H1 (cell line): ENCODE measurements around the gene SEC14L3. TPM values are rescaled to one million over a fixed set of nuclear protein-coding genes. Genes with fewer than 3 reads are reported as not detected.

Experiments
- CTCF ChIA-PET: fragments of 300-600 bp; sonication (Branson Sonifier 250); formaldehyde crosslinking; loops from one replicate; lab custom pipeline; 2021; ENCODE audit not compliant: partially characterized antibody; lab: Charles Lee
- POLR2A ChIA-PET: fragments of 300-600 bp; sonication (Branson Sonifier 250); formaldehyde crosslinking; loops from one replicate; lab custom pipeline; 2021; ENCODE audit warnings: inconsistent platforms; ENCODE audit not compliant: partially characterized antibody; lab: Charles Lee
- DNase-seq, 2 experiments: peaks; one replicate each; pipeline versions ENCODE4 v3.0.0 to v3.0.0-alpha.2; 2010 to 2022; ENCODE audit warnings: low spot score in 2 of 2, low read depth in 1 of 2, mixed read lengths in 1 of 2
- FAIRE-seq: peaks from 2 replicates; lab custom pipeline; 2011; peaks lifted over from hg19 to GRCh38; lab: Jason Lieb, UNC
- H2AFZ ChIP-seq: 2 replicates; pipeline ENCODE4 v1.8.1; 2012; ENCODE audit warnings: low read length, inconsistent platforms
- H2AK5ac ChIP-seq: 2 replicates; pipeline ENCODE4 v1.6.1; 2013; ENCODE audit warnings: low read depth, low read length
- H2BK120ac ChIP-seq: replicated peaks from 2 replicates; pipeline ENCODE3; 2013; ENCODE audit warnings: low read depth, low read length, inconsistent platforms
- H2BK12ac ChIP-seq: 2 replicates; pipeline ENCODE4 v1.6.1; 2013; ENCODE audit warnings: low read depth, low read length
- H2BK15ac ChIP-seq: 2 replicates; pipeline ENCODE4 v1.6.1; 2013; ENCODE audit warnings: low read length
- H2BK20ac ChIP-seq: 2 replicates; pipeline ENCODE4 v1.6.1; 2013; ENCODE audit warnings: low read length
- H2BK5ac ChIP-seq: 2 replicates; pipeline ENCODE4 v1.6.1; 2013; ENCODE audit warnings: low read depth, low read length
- H3K14ac ChIP-seq: 2 replicates; pipeline ENCODE4 v1.6.1; 2013; ENCODE audit warnings: inconsistent platforms; ENCODE audit not compliant: insufficient read length
- H3K18ac ChIP-seq: 2 replicates; pipeline ENCODE4 v1.6.1; 2013; ENCODE audit warnings: low read length; ENCODE audit errors: extremely low read depth
- H3K23ac ChIP-seq: 2 replicates; pipeline ENCODE4 v1.6.1; 2013; ENCODE audit warnings: inconsistent platforms; ENCODE audit not compliant: insufficient read length
- H3K23me2 ChIP-seq: 2 replicates; pipeline ENCODE4 v1.6.1; 2013; ENCODE audit warnings: low read depth, low read length
- H3K27ac ChIP-seq: 2 replicates; pipeline ENCODE4 v1.6.1; 2011; ENCODE audit warnings: low read depth, low read length, inconsistent platforms
- H3K27me3 ChIP-seq, 4 experiments: replicated peaks in 1 of 4; 1 replicate in 1 of 4; 2 replicates in 3 of 4; pipeline versions ENCODE4 v1.6.1 to v1.8.1; 2011 to 2013; ENCODE audit warnings: low read length in 3 of 4, mild to moderate bottlenecking in 3 of 4, inconsistent platforms in 2 of 4, mixed read lengths in 2 of 4, moderate library complexity in 1 of 4; ENCODE audit not compliant: control insufficient read depth in 3 of 4, insufficient read depth in 3 of 4; ENCODE audit errors: extremely low read depth in 1 of 4
- H3K36me3 ChIP-seq, 4 experiments: 2 replicates each; pipeline versions ENCODE4 v1.6.1 to v1.8.1; 2011 to 2013; ENCODE audit warnings: mild to moderate bottlenecking in 4 of 4, low read length in 3 of 4, moderate library complexity in 2 of 4, control low read depth in 1 of 4, inconsistent platforms in 1 of 4; ENCODE audit not compliant: insufficient read depth in 4 of 4, control insufficient read depth in 2 of 4
- H3K4ac ChIP-seq: replicated peaks from 2 replicates; pipeline ENCODE3; 2013; ENCODE audit warnings: low read length, low read depth, mixed read lengths, inconsistent platforms; ENCODE audit not compliant: insufficient read length
- H3K4me1 ChIP-seq, 4 experiments: replicated peaks in 1 of 4; 1 replicate in 1 of 4; 2 replicates in 3 of 4; pipeline versions ENCODE4 v1.6.1 to v1.8.1; 2011 to 2013; ENCODE audit warnings: low read length in 3 of 4, inconsistent platforms in 2 of 4, mixed read lengths in 1 of 4; ENCODE audit not compliant: insufficient read depth in 4 of 4, control insufficient read depth in 3 of 4
- H3K4me2 ChIP-seq, 2 experiments: 2 replicates each; pipeline versions ENCODE4 v1.6.1 to v1.8.1; 2011 to 2013; ENCODE audit warnings: low read depth in 2 of 2, low read length in 2 of 2, control low read depth in 1 of 2, inconsistent platforms in 1 of 2, mild to moderate bottlenecking in 1 of 2; ENCODE audit not compliant: insufficient read depth in 1 of 2
- H3K4me3 ChIP-seq, 4 experiments: fragments of 200-600, 300-600 bp in 1 of 4; sonication (generic), shearing (Covaris generic), sonication (Bioruptor Twin) in 1 of 4; 2 replicates each; pipeline versions ENCODE4 v1.5.1 to v1.8.1; 2011 to 2016; ENCODE audit warnings: low read length in 4 of 4, low read depth in 3 of 4, control low read depth in 2 of 4, inconsistent platforms in 2 of 4, mild to moderate bottlenecking in 2 of 4, mixed read lengths in 1 of 4, moderate library complexity in 1 of 4; ENCODE audit not compliant: insufficient read depth in 2 of 4; ENCODE audit errors: extremely low read depth in 1 of 4
- H3K56ac ChIP-seq: replicated peaks from 2 replicates; pipeline ENCODE3; 2013; ENCODE audit warnings: low read depth, mild to moderate bottlenecking, mixed read lengths, low read length, inconsistent platforms; ENCODE audit not compliant: insufficient read length
- H3K79me1 ChIP-seq: 2 replicates; pipeline ENCODE4 v1.6.1; 2013; ENCODE audit warnings: low read depth, low read length, control low read depth
- H3K79me2 ChIP-seq, 2 experiments: 2 replicates each; pipeline versions ENCODE4 v1.6.1 to v1.8.1; 2012 to 2013; ENCODE audit warnings: low read length in 2 of 2, mild to moderate bottlenecking in 2 of 2, inconsistent platforms in 1 of 2; ENCODE audit not compliant: insufficient read depth in 2 of 2, control insufficient read depth in 1 of 2
- H3K9ac ChIP-seq, 4 experiments: replicated peaks in 1 of 4; 1 replicate in 1 of 4; 2 replicates in 3 of 4; pipeline versions ENCODE4 v1.6.1 to v1.8.1; 2011 to 2013; ENCODE audit warnings: low read depth in 3 of 4, low read length in 3 of 4, control low read depth in 2 of 4, mild to moderate bottlenecking in 2 of 4, moderate library complexity in 2 of 4, inconsistent platforms in 1 of 4; ENCODE audit errors: extremely low read depth in 1 of 4
- H3K9me3 ChIP-seq, 2 experiments: 2 replicates each; pipeline versions ENCODE4 v1.6.1 to v1.8.1; 2012 to 2013; ENCODE audit warnings: mild to moderate bottlenecking in 2 of 2, moderate library complexity in 2 of 2, control low read depth in 1 of 2, inconsistent platforms in 1 of 2, low read depth in 1 of 2, low read length in 1 of 2, mixed read lengths in 1 of 2; ENCODE audit not compliant: insufficient read depth in 2 of 2
- H4K20me1 ChIP-seq, 2 experiments: replicated peaks in 1 of 2; 2 replicates each; pipeline versions ENCODE3 to v1.8.1; 2011 to 2013; ENCODE audit warnings: inconsistent platforms in 2 of 2, low read length in 2 of 2, mild to moderate bottlenecking in 1 of 2; ENCODE audit not compliant: insufficient read depth in 2 of 2, control insufficient read depth in 1 of 2
- H4K5ac ChIP-seq: 2 replicates; pipeline ENCODE4 v1.6.1; 2013; ENCODE audit warnings: low read length, low read depth, mixed read lengths, inconsistent platforms; ENCODE audit not compliant: insufficient read length
- H4K8ac ChIP-seq: 2 replicates; pipeline ENCODE4 v1.8.0; 2013; ENCODE audit warnings: mild to moderate bottlenecking, moderate library complexity, low read length, inconsistent platforms; ENCODE audit not compliant: insufficient read depth; ENCODE audit errors: extremely low read depth
- H4K91ac ChIP-seq: replicated peaks from 2 replicates; pipeline ENCODE3; 2013; ENCODE audit warnings: low read length, mixed read lengths, inconsistent platforms; ENCODE audit not compliant: insufficient read length
- CEBPB ChIP-seq: IDR thresholded peaks from 2 replicates; pipeline ENCODE4 v1.6.1; 2012; ENCODE audit warnings: low read depth, low read length
- JUND ChIP-seq: IDR thresholded peaks from 2 replicates; pipeline ENCODE4 v1.6.1; 2011; ENCODE audit warnings: mild to moderate bottlenecking, improper control_type of control experiment, low read length
- KDM4A ChIP-seq: IDR thresholded peaks from one replicate; pipeline ENCODE4 v1.7.1; 2012; ENCODE audit warnings: low read depth, mild to moderate bottlenecking, moderate library complexity, low read length, inconsistent platforms; ENCODE audit not compliant: severe bottlenecking
- POLR2AphosphoS5 ChIP-seq: IDR thresholded peaks from 2 replicates; pipeline ENCODE4 v1.6.1; 2011; ENCODE audit warnings: low read depth, low read length
- RBBP5 ChIP-seq: IDR thresholded peaks from 2 replicates; pipeline ENCODE4 v1.7.1; 2012; ENCODE audit warnings: low read depth, mild to moderate bottlenecking, inconsistent platforms, low read length, moderate library complexity, borderline replicate concordance
- SIX5 ChIP-seq: IDR thresholded peaks from 2 replicates; pipeline ENCODE4 v1.6.1; 2011; ENCODE audit warnings: mild to moderate bottlenecking, low read depth, low read length
- TAF7 ChIP-seq: optimal IDR thresholded peaks from 2 replicates; pipeline ENCODE3; 2011; ENCODE audit warnings: low read depth, mild to moderate bottlenecking, inconsistent platforms, low read length, moderate library complexity, borderline replicate concordance
- TCF12 ChIP-seq: IDR thresholded peaks from 2 replicates; pipeline ENCODE4 v1.6.1; 2011; ENCODE audit warnings: low read depth, mild to moderate bottlenecking, low read length
- WGBS, 2 experiments: shearing (Covaris generic) in 1 of 2; methylation state at CpG; one replicate each; pipeline versions ENCODE4 v1.1.6 to v1.1.7; 2013 to 2015; ENCODE audit warnings: low lambda C conversion rate in 2 of 2, mixed read lengths in 2 of 2, inconsistent platforms in 1 of 2, low coverage in 1 of 2, missing lambda C conversion rate in 1 of 2; ENCODE audit not compliant: insufficient replicate concordance in 2 of 2, insufficient coverage in 1 of 2, insufficient read length in 1 of 2; ENCODE audit errors: extremely low coverage in 1 of 2, missing lambda C conversion rate in 1 of 2; 5-methylcytosine and 5-hydroxymethylcytosine counted together
- polyA plus RNA-seq, 7 experiments: library from polyadenylated mRNA; depleted of rRNA in 3 of 7; stranded (reverse) in 5 of 7; unstranded in 2 of 7; fragments of >200 nt in 5 of 7; fragments of 200-250 nt in 2 of 7; gene quantifications; 1 replicate in 5 of 7; 2 replicates in 1 of 7; 4 replicates in 1 of 7; pipeline versions ENCODE4 v1.2.1 to v1.2.3, GENCODE V29; 2011 to 2013; ENCODE audit warnings: missing spikeins in 2 of 7, mixed read lengths in 2 of 7
- total RNA-seq: library from RNA; stranded (reverse); fragmentation: NEBNext Ultra II Directional; extraction: Animal tissue kit (Norgen Biotek cat#: 25700); gene quantifications from 2 replicates; pipeline ENCODE4 v1.2.1, GENCODE V29; 2021
- TF ChIP-seq, protein P1 (sequence below): IDR thresholded peaks from 2 replicates; pipeline ENCODE4 v1.6.1; 2011; ENCODE audit warnings: low read depth, mild to moderate bottlenecking, low read length; ENCODE audit not compliant: insufficient read depth
- TF ChIP-seq, protein P2 (sequence below): IDR thresholded peaks from 2 replicates; pipeline ENCODE4 v1.6.1; 2012; ENCODE audit warnings: inconsistent platforms

The SEC14L3 gene
- total and polyA plus RNA-seq, 2 of the 8 experiments (the other 6 are each of a cell fraction or from before 2014, with no cell fraction given) = not detected

DNA sequence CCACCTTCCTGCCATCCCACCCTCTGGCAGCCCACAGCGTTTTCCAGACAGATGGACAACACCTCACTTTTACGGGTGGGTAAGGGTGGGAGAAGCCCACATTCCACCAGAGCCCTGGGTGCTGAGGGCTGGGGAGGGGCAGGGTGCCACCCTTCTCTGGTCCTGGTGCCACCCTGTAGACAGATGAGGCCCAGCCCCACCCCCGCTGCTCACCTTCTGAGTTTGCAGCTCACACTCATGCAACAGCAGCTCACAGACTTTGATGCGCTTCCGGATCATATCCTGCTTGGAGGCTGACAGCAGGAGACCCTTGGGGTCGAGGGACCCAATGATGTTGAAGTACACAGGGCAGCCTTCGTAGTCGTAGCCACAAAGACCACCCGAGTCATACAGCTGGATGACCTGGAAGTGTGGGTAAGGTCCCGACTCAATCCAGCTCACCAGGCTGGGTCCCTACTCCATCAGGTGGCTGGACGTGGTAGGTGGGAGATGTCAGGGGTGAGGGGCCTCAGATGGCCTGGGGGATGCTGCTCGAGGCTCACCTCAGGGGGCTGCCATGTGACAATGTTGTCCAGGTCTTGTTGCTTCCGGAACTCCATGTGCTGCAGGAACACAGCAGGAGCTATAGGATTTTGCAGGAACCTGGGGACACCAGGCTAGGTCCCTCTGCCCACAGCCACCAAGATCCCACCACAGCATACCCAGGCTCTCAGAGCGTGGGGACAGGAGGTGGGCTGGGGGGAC, 23.4 kb upstream of the SEC14L3 start:
- H3K79me1 ChIP-seq = no peaks in the 10 kb centered on the region
- POLR2A ChIA-PET = interaction anchor here (1.4 to 1.5 kb wide), 2 partner anchors 10 to 29 kb away, joined by 4 to 5 read pairs; no protein-coding TSS in a partner anchor
- CTCF ChIA-PET = interaction anchor here (0.9 kb wide), 1 partner anchor 9 kb away, joined by 3 read pairs; no protein-coding TSS in a partner anchor
- H3K27me3 ChIP-seq = no peaks in the 10 kb centered on the region
- H3K4me2 ChIP-seq = no peak overlapping the region
- H2AK5ac ChIP-seq = no peak overlapping the region
- H4K8ac ChIP-seq = no peak overlapping the region; the same call in 1 of the 2 replicates
- H3K4ac ChIP-seq = no peak overlapping the region
- no peak overlapping the region for H2BK12ac ChIP-seq
- H3K4me1 ChIP-seq = no peaks in the 10 kb centered on the region; a peak in 1 of 7 replicates
- FAIRE-seq (no peak), DNase-seq (no peak)
- H3K56ac ChIP-seq = no peak overlapping the region
- H3K18ac ChIP-seq = no peak overlapping the region
- no peak overlapping the region for H3K14ac ChIP-seq
- H3K79me2 ChIP-seq = no peaks in the 10 kb centered on the region
- H4K5ac ChIP-seq = no peak overlapping the region
- H3K27ac ChIP-seq = no peak overlapping the region
- H2BK120ac ChIP-seq = no peak overlapping the region
- H2BK15ac ChIP-seq = no peak overlapping the region
- no peaks in the 10 kb centered on the region for H3K9me3 ChIP-seq
- H4K20me1 ChIP-seq = no peaks in the 10 kb centered on the region
- no peaks in the 10 kb centered on the region for H3K23me2 ChIP-seq
- no peak overlapping the region for H3K4me3 ChIP-seq
- H2AFZ ChIP-seq = no peak overlapping the region
- WGBS, 2 experiments = 92% methylated on average over 12 of the region's 14 CpGs; no CpG with 5 or more reads in 1 of the 2 experiments
- H2BK20ac ChIP-seq = no peak overlapping the region
- H3K23ac ChIP-seq = no peak overlapping the region
- H2BK5ac ChIP-seq = no peak overlapping the region
- no peak overlapping the region for H4K91ac ChIP-seq
- no peak overlapping the region for H3K9ac ChIP-seq
- no peaks in the 10 kb centered on the region for H3K36me3 ChIP-seq
- TF ChIP-seq SIX5 (no peak), TCF12 (no peak), TAF7 (no peak), RBBP5 (no peak), POLR2AphosphoS5 (no peak), JUND (no peak), KDM4A (no peak), CEBPB (no peak)
- TF ChIP-seq, protein P1, sequence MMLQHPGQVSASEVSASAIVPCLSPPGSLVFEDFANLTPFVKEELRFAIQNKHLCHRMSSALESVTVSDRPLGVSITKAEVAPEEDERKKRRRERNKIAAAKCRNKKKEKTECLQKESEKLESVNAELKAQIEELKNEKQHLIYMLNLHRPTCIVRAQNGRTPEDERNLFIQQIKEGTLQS = no peak
- TF ChIP-seq, protein P2, sequence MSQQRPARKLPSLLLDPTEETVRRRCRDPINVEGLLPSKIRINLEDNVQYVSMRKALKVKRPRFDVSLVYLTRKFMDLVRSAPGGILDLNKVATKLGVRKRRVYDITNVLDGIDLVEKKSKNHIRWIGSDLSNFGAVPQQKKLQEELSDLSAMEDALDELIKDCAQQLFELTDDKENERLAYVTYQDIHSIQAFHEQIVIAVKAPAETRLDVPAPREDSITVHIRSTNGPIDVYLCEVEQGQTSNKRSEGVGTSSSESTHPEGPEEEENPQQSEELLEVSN = no peak
